Osteoblast (primary cell): ENCODE measurements around the gene NOXA1. TPM values are rescaled to one million over a fixed set of nuclear protein-coding genes. Genes with fewer than 3 reads are reported as not detected.

Experiments used
- DNase-seq: peaks from one replicate; pipeline ENCODE4 v3.0.0; 2011; ENCODE audit warnings: low spot score, mixed read lengths; ENCODE audit not compliant: insufficient read length; ENCODE audit errors: missing footprints
- H2AFZ ChIP-seq: 2 replicates; pipeline ENCODE4 v1.6.0; 2011; ENCODE audit warnings: mild to moderate bottlenecking, low read length
- H3K27ac ChIP-seq: 2 replicates; pipeline ENCODE4 v1.5.1; 2011; ENCODE audit warnings: mild to moderate bottlenecking, low read depth, low read length, moderate library complexity
- H3K27me3 ChIP-seq: 2 replicates; pipeline ENCODE4 v1.6.0; 2012; ENCODE audit warnings: mild to moderate bottlenecking, control low read depth, inconsistent platforms, low read length, moderate library complexity; ENCODE audit not compliant: insufficient read depth
- H3K36me3 ChIP-seq: 2 replicates; pipeline ENCODE4 v1.5.1; 2011; ENCODE audit warnings: mild to moderate bottlenecking, low read length, control low read depth, moderate library complexity; ENCODE audit not compliant: insufficient read depth
- H3K4me1 ChIP-seq: 2 replicates; pipeline ENCODE4 v1.5.1; 2011; ENCODE audit warnings: mild to moderate bottlenecking, low read length, control low read depth, moderate library complexity; ENCODE audit not compliant: insufficient read depth
- H3K4me2 ChIP-seq: 2 replicates; pipeline ENCODE4 v1.6.0; 2011; ENCODE audit warnings: mild to moderate bottlenecking, low read length; ENCODE audit not compliant: insufficient read depth
- H3K4me3 ChIP-seq: fragments of 200-600 bp; sonication (generic); 3 replicates; pipeline ENCODE4 v1.5.1; 2012; ENCODE audit warnings: mild to moderate bottlenecking, low read length, inconsistent platforms; ENCODE audit not compliant: insufficient read depth
- H3K79me2 ChIP-seq: 2 replicates; pipeline ENCODE4 v1.6.0; 2012; ENCODE audit warnings: mild to moderate bottlenecking, low read length, control low read depth, inconsistent platforms; ENCODE audit not compliant: insufficient read depth
- H3K9me3 ChIP-seq: 2 replicates; pipeline ENCODE4 v1.5.1; 2011; ENCODE audit warnings: low read depth, low read length, control low read depth
- H4K20me1 ChIP-seq: 2 replicates; pipeline ENCODE4 v1.6.0; 2012; ENCODE audit warnings: mild to moderate bottlenecking, low read length, control low read depth; ENCODE audit not compliant: insufficient read depth
- CTCF ChIP-seq: IDR thresholded peaks from 2 replicates; pipeline ENCODE4 v1.5.1; 2011; ENCODE audit warnings: mild to moderate bottlenecking, low read depth, low read length, moderate library complexity; ENCODE audit errors: extremely low read depth
- total RNA-seq: library from RNA; depleted of rRNA; stranded (reverse); fragments of >200 nt; gene quantifications from 2 replicates; pipeline ENCODE4 v1.2.3, GENCODE V29; 2012

NOXA1 gene
- total RNA-seq, 1 donor, result 0.36 TPM

GRCh38 chr9:137432687-137433348 lies 9.6 kb downstream of the NOXA1 start:
- no peaks in the 10 kb centered on the region for H4K20me1 ChIP-seq

GRCh38 chr9:137433349-137433915 lies 10.2 kb downstream of the NOXA1 start:
- Histone ChIP-seq H3K4me2 (no peak overlapping the region), H3K4me1 (peaks cover 8% of the 10 kb centered on the region), H3K4me3 (no peak overlapping the region), H3K27ac (no peak overlapping the region), H4K20me1 (no peaks in the 10 kb centered on the region), H3K79me2 (no peaks in the 10 kb centered on the region), H3K27me3 (no peaks in the 10 kb centered on the region), H2AFZ (no peak overlapping the region), H3K36me3 (no peaks in the 10 kb centered on the region), H3K9me3 (no peaks in the 10 kb centered on the region)
- DNase-seq, result no peak
- TF ChIP-seq CTCF, result no peak

More at GRCh38 chr9:137432687-137433348, 9.6 kb downstream of the NOXA1 start:
- no peaks in the 10 kb centered on the region for H3K27me3 ChIP-seq
- H2AFZ ChIP-seq, result no peak overlapping the region
- no peaks in the 10 kb centered on the region for H3K9me3 ChIP-seq
- no peak overlapping the region for H3K27ac ChIP-seq
- H3K79me2 ChIP-seq, result no peaks in the 10 kb centered on the region
- H3K36me3 ChIP-seq, result no peaks in the 10 kb centered on the region
- no peak overlapping the region for H3K4me3 ChIP-seq
- DNase-seq, result no peak
- H3K4me2 ChIP-seq, result no peak overlapping the region
- no peak for TF ChIP-seq CTCF
- peaks cover 8% of the 10 kb centered on the region for H3K4me1 ChIP-seq

GRCh38 chr9:137433916-137434431 lies 10.8 kb downstream of the NOXA1 start:
- no peak overlapping the region for H3K27ac ChIP-seq
- H3K4me1 ChIP-seq, result peaks cover 8% of the 10 kb centered on the region
- no peaks in the 10 kb centered on the region for H4K20me1 ChIP-seq
- DNase-seq, result no peak
- no peaks in the 10 kb centered on the region for H3K36me3 ChIP-seq
- H3K9me3 ChIP-seq, result no peaks in the 10 kb centered on the region
- H3K4me3 ChIP-seq, result no peak overlapping the region
- H3K79me2 ChIP-seq, result no peaks in the 10 kb centered on the region
- H3K4me2 ChIP-seq, result no peak overlapping the region
- TF ChIP-seq CTCF, result no peak
- H2AFZ ChIP-seq, result no peak overlapping the region
- H3K27me3 ChIP-seq, result no peaks in the 10 kb centered on the region
